GM18907 (cell line): Measurements from ENCODE around the gene ERGIC1.

Source experiments
- ATAC-seq: cut with Tn5 transposase; IDR thresholded peaks from one replicate; pipeline ENCODE4 v1.9.1; 2021; ENCODE audit warnings: mild to moderate bottlenecking, moderate library complexity; ENCODE audit not compliant: unreplicated experiment

The ERGIC1 gene

DNA sequence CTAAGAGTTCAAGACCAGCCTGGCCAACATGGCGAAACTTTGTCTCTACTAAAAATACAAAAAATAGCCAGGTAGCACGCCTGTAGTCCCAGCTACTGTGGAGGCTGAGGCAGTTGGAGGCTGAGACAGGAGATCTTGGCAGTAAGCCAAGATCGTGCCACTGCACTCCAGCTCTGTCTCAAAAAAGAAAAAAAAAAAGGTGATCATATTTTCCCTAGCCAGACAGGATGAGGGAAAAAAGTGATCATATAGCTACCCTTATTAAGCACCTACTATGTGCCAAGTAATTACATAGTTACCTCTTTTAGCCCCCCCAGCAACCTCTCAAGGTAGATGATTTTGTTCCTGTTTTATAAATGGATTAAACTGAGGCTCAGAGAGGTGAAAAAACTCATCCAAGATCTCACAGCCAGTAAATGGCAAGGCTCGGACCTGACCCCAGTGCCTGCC, 107.0 kb downstream of the ERGIC1 start:
- no peak for ATAC-seq

DNA sequence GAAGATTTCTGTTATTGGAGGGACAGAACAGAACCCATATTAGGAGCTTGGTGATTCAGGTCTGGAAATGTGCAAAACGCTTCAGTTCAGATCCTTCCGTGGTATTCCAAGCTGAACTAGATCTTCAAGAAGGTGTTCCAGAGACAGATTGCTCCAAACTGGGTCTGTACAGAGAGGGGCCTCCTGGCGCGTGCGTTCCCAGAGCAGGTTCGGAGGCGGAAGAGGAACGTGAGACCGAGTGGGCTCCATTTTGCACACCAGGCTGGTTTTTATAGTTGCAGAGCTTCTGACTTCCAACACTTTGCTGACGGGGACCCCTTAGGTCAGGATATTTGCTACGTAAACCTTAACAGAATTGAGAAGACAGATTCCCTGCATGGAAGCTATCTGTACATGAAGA, 108.5 kb downstream of the ERGIC1 start:
- no peak for ATAC-seq

DNA sequence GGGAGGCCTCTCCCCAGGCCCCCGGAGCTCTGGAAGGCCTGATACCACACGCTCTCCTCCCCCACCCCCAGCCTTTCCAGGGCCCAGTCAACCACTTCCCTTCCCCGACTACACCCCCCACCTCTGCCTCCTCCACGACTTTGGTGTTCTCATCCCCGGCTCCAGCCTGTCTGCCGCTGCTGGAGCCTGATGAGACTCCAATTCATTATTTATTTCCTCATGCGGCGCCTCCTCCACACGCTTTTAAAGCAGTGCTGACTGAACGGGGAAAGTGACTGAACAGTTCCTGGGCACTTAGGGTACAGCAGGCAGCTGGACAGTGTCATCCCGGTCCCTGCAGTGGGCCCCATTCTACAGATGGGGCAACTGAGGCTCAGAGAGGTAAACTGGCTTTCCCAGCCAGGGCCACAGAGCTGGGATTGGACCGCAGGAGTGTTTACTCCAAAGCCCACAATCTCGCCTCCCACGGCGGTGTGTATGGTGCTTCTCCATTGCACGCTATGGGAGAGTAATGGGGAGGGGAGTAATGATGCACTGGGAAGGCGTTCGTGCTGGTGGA, 109.3 kb downstream of the ERGIC1 start:
- no peak for ATAC-seq

DNA sequence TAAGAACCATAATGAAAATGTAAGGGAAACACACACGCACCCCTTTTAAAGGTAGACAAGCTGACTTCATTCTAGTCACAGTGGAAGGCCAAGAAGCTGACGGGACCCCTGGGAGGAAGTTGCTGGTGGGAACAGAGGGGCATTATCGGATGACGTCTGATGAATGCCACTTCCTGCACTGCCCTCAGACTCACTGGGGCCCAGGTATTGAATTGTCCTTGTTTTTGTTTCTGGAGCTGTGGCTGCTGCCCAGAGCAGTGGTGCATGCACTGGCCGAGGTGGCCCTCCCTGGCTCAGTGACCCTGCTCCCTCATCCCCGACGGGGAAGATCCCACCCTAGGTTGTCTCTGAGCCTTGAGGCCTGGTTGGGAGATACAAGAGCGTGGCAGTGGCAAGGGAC, 109.9 kb downstream of the ERGIC1 start:
- no peak for ATAC-seq

DNA sequence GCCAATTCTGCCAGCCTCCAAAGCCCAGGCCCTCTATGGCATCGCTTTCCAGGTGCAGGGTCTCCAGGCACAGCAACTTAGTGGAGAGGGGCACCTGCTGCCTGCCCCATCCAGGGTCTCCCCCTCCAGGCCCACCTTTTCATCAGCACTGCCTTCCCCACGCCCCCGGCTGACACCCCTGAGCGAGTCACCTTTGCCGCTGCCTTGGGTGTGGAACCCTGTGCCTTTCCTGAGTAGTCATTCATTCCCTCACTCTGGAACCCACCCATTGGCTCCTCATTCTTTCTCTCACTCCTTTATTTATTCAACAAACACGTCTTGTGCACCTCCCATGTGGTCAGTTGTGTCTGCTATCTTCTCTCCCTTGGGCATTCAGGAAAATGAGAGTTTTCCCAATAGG, 110.7 kb downstream of the ERGIC1 start:
- ATAC-seq = no peak

DNA sequence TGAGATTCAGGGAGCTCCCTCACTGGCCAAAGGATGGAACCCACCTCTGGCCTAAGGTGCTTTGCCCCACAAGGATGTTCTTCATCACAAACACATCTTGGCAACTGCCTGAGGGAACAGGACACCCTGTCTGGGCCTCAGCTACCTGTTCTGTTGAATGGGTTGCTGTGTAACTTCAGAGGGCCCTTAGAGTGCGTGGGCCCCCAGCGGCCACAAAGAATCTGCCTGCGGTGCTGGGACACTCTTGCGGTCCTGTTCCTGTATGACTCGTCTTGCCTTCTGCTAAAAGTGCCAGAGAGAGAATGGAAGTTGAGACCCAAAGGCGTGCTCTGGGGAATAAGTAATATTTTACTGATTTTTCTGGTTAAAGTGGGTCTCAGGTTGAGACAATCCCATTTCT, 111.1 kb downstream of the ERGIC1 start:
- ATAC-seq = no peak

DNA sequence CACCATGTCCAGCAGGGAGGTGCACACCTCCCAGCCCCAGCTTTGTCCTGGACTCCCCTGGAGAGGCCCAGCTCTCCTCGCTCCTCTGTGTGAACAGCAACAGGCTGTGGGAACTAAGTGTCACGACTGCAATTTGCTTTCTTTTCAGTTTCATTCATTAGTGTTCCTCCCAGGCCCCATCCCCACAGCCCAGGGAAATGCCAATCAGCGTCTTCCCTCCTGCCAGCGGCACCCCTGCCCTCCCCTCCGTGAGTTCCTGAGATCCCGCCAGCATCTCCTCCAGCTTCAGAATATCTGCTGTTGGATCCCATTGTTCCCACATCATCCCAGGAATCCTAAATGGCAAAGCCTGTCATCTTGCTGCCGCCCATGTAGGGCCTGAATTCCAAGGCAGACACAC, 112.1 kb downstream of the ERGIC1 start:
- no peak for ATAC-seq

DNA sequence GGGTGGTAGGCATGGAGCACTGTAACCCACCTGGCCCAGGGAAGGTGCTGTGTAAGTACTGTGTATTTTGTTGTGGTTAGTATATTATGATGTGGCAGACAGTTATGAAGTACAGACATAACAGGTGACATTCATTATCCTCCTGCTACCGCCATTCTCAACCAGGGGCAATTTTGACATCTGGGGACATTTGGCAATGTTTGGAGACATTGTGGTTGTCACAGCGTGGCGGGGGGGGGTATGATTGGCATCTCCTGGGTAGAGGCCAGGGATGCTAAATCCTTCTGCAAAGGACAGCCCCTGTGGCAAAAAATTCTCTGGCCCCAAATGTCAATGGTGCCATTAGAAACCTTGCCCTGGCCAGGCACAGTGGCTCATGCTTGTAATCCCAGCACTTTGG, 115.4 kb downstream of the ERGIC1 start:
- no peak for ATAC-seq

DNA sequence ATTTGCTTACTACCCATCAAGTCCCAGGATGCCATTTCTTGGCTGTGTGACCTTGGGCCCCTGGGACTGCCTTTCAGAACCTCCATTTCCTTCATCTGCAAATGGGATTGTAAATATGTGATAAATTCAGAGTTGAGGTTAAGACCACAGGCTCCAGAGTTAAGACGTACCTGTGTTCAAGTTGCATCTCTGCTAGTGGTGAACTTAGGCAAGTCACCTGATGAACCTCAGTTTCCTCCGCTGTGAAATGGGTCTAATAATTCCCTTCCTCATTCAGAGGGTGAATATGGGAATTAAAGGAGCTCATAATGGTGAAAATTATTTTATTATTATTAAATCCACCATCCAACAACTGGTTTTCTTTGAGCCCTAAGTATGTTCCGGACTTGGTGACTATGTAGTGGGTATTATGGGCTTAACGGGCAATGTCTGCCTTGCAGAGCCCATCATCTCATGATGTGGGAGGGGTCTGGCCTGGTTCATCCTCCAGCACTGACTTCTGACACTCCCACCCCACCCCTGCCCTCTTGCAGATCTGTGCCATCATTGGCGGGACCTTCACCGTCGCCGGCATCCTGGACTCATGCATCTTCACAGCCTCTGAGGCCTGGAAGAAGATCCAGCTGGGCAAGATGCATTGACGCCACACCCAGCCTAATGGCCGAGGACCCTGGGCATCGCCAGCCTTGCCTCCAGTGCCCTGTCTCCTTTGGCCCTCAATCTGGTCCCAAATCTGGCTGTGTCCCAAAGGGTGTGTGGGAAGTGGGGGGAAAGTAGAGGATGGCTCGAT, 116.3 kb downstream of the ERGIC1 start:
- ATAC-seq = no peak

DNA sequence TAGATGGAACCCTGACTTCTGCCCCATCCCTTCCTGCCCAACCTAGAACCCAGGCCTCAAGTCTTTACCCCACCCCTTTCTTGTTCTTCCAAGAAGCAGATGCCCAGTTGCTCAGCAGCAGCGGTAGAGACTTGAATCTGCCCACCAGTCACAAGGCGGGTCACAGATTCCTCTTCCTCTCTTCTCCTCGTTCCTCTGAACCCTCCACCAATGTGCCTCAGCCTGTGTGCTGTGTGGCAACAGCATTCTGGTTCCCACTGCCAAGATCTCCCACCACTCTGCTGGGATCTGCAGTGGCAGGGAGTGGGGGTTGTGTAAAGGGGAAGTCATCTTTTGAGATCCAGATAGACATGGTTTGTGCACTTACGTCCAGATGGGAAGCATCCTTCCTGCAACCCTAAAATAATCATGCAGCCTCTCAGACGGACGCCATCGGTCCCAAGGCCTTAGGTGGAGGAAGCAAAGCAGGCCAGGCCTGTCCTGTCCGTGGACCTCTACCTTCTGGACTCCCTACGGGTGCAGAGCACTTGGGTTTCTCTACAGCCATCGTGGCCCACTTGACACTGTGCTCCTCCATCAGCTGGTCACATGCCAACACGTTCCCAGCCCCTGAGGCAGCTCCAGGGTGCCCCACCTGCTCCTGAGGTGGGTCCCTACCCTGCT, 117.5 kb downstream of the ERGIC1 start:
- ATAC-seq = no peak

DNA sequence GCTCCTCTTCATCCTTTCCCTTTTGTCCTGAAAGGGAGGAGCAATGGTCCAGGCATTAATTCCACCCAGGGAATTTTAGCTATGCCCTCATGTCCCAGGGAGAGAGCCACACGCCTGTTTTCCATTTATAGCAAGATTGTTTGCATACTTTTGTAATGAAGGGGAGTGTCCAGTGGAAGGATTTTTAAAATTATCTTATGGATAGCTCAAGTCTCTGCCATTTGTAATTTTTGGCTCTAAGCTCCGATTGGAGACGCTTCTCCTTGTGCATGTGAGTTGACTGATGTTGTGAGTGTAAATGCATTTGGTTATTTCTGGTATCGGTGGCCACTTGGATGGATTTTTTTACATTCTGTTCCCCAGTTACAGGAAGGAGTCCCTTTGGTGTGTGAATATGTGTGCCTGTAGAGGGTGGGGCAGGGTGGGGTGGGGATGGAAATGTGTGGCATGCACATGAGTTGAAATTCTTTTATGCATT, 118.0 kb downstream of the ERGIC1 start:
- no peak for ATAC-seq

DNA sequence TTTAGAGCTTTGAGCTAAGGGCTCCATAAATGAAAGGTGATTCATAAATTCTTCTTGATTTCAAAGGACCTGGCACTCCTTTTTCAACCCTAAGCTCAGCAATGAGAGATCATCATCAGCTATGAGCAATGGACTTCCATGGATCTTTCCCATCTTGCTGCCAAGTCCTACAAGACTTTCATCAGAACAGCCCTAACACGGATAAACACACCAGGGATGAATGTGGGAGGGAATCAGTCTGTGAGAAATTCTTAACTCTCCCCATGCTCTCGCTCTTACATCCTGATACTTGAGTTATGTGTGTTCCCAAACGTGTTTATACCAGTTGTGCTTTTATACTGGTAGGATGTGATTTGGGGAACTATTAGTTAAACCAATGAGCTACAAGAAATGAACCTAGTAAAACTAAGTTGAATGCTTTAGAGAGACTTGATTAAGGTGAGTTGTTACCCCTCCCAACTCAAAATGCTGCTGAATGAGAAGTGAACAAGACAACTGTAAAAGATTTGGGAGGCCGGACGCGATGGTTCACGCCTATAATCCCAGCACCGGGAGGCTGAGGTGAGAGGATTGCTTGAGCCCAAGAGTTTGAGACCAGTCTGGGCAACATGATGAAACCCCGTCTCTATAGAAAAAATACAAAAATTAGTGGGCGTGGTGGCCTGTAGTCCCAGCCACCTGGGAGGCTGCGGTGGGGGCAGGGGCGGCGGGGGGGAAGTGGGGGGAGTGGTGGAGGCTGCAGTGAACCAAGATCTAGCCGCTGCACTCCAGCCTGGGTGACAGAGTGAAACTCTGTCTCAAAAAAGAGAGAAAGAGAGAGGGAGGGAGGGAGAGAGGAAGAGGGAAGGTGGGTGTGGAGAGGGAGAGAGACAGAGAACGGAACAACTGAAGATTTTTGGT, 120.0 kb downstream of the ERGIC1 start:
- no peak for ATAC-seq

DNA sequence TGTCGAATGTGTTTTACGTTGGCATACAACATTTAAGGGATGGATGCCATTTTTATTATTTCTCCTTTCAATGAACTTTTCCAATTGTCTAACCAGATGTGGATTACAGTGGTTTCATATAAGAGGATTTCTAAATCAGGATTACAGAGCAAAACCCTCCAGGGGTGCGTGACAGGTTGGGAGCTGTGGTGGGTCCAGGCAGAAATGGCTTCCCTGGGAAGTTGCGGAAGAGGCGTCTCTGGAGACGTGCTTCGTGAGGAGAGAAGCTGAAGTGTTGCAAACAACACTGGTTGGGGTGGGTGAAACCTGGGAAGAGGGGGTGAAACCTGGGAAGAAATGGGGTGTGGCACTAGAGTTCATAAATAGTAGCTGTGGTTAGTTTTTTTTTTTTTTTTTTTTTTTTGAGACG, 120.7 kb downstream of the ERGIC1 start:
- ATAC-seq = no peak

DNA sequence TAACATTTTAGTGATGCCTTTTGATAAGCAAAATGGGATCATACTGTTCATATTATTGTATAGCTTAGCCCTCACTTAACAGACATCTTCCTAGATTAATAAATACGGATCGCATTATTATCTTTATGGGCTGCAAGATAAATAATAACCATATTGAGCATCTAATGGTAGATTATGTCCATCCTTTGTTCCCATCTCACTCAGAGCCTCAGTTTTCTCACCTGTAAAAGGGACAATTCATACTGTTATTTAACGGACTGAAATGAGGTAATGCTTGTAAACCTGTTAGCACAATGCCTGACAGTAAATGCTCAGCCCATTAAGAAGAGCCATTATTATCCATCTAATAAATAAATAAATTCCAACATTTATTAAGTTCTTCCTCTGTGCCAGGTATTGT, 122.2 kb downstream of the ERGIC1 start:
- no peak for ATAC-seq

DNA sequence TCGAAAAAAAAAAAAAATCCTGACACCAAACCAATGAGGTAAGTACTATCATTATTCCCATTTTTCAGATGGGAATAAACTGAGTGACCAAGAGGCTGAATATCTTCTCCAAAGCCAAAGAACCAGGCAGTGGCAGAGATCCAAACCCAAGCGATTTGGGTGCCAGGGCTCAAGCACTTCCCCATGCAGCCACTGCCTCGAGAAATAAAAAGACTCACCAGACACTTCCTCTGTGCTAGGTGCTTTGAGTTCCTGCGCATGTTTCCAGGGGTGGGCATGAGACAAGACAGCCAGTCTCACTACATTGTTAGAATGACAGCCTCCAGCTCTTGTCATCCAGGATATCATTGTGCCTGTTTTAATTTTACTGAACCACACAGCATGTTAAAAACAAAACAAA, 122.9 kb downstream of the ERGIC1 start:
- no peak for ATAC-seq

DNA sequence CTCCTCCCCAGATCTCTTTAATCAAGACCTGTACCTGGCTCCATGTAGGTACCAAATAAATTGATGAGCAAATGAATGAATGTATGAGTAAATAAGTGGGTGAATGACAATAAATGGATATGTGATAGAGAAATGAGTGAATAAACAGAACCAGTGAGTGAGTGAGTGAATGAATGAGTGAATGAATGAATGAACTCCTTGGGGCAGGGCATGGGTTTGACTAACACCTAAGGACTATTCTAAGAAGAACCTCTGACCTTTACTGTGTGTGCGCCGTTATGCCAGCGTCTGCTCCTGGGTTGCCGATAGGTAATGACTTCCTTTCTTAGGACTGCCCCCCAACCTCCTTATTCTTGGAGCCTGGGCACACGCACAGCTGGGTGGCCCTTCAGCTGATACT, 123.4 kb downstream of the ERGIC1 start:
- no peak for ATAC-seq

DNA sequence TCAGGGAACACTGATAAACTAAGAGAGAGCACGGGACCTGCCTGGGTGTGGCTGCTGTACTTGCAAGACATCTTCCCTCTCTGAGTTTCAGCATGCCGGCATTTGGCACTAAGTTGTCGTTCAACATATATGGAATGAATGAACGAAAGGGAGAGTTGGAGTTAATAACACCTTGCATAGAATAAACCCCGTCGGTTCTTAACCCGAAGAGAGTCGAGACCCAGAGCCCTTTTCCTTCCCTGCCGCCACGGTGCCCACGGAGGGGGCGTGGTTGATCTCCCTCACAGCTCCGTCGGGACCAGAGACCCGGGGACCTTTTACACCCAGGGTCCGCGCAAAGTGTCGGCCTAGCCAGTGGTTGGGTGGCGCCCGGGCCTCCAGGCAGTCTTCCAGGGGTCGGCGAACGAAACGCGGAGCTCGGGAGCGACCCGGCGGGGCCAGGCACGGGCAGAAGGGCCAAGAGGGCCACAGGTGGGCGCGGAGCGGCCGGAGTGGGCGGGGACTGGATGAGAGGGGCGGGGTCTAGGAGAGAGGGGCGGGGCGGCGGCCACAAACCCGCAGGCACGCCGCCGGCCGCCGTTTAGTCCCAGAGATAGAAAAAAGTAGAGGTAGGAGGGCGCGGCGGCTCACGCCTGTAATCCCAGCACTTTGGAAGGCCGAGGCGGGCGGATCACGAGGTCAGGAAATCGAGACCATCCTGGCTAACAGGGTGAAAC, 124.4 kb downstream of the ERGIC1 start:
- ATAC-seq = peak; percentile 70

DNA sequence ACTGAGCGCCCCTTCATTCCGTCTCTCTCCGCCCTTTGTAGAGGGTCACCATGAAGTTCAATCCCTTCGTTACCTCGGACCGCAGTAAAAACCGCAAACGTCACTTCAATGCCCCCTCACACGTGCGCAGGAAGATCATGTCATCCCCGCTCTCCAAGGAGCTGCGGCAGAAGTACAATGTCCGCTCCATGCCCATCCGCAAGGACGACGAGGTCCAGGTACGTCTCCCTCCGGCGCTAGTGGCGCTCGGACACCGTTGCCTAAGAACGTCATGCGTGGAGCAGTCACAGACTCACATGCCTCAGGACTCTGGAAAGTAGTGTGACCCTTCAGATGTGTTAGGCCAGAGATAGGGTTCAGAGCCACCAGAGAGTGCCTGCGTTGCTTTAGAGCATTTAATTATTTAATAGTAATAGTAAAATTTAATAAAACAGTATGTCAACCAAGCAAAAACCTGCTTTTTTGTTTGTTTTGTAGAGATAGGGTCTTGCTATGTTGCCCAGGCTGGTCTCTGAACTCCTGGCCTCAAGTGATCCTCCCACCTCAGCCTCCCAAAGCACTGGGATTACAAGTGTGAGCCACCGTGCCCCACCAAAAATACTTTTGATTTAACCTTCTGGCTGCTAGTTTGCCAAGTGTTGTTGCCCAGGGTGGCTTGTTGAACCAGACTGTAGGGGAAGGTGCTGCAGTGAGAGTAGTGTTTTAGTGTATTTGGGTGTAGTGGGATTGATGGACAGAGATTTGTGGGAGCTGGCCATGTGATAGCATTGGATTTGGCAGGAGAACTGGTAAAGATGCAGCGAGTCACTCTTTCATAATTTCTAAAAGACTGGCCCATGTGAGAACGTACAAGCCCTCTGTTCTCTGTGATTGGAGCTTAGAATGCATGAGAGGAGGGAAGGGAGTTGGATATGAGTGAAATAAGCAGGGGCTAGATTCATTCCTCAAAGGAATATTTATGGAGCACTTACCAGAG, 126.1 kb downstream of the ERGIC1 start:
- ATAC-seq = no peak

DNA sequence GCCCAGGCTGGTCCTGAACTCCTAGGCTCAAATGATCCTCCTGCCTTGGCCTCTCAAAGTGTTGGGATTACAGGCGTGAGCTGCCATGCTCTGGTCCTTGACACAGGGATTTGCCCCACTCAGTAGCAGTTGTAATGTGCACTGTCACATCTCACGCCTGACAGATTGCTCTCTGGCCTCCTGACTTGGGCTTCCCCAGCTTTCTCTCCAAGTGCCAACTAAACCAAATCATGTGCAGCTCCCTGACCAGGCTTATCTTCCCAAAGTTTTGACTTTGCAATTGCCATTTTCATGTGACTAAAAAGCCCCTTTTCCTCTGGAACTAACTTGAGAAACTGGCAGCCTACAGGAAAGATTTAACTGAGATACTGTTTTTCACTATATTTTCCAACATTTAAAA, 135.9 kb downstream of the ERGIC1 start:
- ATAC-seq = no peak
